Right kidney (tissue), 1 donor: ENCODE results near the gene EHD4.

ENCODE experiments used
- DNase-seq: peaks from one replicate; pipeline ENCODE4 v3.0.0-alpha.2; 2016

Gene EHD4

DNA sequence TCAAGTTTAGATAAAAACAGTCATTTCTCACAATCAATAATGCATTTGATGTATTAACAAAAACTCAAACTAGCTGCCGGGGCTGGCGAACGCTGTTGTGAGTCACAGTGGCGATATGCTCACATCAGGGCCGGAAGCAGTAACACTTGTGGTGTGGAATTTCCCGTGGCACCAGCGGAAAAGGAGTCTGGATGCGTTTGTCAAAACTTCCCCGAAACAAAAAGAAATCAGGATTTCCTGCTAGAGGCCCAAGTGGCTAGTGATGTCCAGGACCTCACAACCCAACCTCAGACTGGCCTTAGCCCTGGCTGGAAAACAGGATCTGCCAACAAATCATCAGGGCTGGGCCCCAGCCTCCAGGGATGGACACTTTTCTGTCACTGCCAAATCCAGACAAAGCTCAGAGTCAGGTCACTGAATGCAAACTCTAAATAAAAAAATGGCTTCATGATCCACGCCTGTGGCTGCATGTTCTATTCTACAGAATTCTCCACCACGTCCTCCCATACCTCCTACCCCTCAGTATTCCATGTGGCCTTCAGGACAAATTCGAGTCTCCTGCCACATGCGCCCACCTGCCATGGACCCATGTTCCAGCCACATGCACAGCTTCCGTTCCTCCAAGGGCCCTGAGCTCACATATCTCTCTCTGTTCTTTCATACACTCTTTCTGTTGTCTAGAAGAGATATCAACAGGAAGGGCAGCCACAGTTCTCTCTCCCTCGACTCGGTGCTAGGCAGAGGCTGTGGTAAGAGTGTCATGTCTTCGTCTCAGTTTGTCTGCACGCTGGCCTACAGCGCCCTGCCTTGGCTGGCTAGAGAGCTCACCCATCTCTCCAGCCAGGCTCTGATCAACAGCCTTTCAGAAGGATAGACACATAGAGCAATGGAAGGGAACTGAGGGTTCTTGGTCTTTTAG lies 35.4 kb downstream of the EHD4 start:
- DNase-seq = no peak

DNA sequence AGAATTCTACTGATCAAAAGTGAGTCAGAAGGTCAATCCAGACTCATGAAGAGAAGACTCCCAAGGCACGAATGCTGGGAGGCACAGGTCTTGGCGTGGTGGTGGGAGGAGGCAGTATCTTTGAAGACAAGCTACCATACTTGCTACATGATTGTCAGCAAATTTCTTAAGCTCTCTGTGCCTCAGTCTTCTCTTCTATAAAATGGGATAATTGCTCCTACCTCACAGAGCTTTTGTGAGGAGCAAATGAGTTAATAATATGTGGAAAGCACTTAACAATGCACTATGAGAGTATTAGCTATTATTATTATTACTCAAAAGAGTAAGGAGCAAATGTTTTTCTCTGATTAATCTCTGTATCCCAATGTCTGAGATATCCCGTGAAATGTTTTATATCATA lies 36.2 kb downstream of the EHD4 start:
- no peak for DNase-seq

GRCh38 chr15:41935566-41936020 lies 36.8 kb downstream of the EHD4 start:
- DNase-seq = no peak

GRCh38 chr15:41934843-41935242 lies 37.5 kb downstream of the EHD4 start:
- no peak for DNase-seq

- no peak for DNase-seq
These were observed 38.6 kb downstream of the EHD4 start for GRCh38 chr15:41933771-41934170.

- DNase-seq = no peak
These were observed 39.0 kb downstream of the EHD4 start for GRCh38 chr15:41933326-41933725.

- DNase-seq = no peak
These were observed 39.7 kb downstream of the EHD4 start for GRCh38 chr15:41932511-41933289.

GRCh38 chr15:41932101-41932500 lies 40.3 kb downstream of the EHD4 start:
- DNase-seq = no peak

- DNase-seq = no peak
These were observed 41.5 kb downstream of the EHD4 start for GRCh38 chr15:41930867-41931222.

DNA sequence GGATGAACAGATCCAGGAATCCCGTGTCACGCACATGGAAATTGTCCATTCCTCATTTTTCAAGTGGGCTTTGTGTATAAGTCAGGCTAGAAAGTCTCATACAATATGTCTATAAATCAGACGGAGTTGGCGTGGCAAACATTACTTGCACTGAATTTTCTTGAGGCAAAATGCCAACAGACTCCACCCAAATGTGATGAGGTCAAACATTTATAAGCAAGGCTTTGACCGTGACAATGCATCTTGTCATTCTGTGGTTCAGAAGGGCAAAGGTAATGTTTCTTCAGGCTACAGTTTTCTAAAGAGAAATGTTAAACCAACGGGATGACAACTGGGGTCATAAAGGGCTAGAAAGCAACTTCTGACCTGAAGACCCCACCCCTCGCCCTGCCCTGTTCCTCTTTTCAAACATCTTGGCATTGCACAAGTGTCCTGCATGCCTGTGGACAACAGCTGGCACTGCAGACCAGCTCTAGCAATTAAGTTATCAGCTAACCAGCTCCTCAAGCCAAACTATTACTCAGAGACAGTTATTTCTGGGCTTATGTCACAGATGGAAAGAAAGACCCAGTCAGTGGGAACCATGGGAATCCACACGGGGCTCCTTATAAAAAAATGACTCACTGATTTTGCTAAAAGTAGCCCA lies 42.0 kb downstream of the EHD4 start:
- DNase-seq = no peak

GRCh38 chr15:41928637-41929620 lies 43.4 kb downstream of the EHD4 start:
- DNase-seq = no peak

GRCh38 chr15:41928100-41928499 lies 44.3 kb downstream of the EHD4 start:
- no peak for DNase-seq

GRCh38 chr15:41927536-41927935 lies 44.8 kb downstream of the EHD4 start:
- DNase-seq = no peak

DNA sequence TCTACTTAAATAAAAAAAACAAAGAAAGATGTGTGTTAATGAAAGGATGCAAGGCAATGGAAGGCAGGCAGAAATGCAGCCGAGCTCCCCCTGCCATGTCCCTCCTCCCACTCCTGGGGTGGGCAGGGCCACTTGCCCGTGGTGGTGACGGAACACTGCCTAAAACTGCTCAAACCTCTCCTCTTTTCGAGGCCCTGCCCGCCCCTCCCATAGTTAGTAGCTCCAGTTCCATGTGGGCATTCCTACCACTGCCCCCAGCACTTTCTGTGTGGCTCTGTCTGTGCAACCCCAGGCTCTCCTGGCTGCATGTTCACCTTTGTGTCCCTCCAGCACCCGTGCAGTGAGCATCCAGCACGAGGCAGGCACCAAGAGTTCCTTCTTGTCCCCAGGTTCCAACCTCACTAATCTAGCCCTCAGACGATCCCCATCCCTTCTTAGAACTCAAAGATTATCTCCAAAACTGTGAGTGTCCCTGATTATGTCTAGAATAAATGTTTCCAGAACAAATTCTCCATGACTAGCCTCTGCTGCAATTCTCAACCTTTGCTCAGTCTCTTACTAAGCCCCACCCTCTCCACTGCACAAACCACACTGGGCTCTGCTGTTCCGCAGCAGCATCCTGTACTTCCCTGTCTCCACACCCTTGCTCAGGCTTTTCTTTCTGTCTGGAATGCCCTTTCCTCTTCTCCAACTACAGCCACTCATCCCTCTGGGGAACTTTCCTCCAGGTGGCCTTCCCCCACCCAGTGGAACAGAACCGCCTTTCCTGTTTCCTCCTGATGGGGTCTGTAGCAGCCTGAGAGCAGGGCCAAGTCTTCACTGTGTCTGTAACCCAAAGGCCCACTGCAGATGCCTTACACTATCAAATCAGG lies 45.9 kb downstream of the EHD4 start:
- no peak for DNase-seq

DNA sequence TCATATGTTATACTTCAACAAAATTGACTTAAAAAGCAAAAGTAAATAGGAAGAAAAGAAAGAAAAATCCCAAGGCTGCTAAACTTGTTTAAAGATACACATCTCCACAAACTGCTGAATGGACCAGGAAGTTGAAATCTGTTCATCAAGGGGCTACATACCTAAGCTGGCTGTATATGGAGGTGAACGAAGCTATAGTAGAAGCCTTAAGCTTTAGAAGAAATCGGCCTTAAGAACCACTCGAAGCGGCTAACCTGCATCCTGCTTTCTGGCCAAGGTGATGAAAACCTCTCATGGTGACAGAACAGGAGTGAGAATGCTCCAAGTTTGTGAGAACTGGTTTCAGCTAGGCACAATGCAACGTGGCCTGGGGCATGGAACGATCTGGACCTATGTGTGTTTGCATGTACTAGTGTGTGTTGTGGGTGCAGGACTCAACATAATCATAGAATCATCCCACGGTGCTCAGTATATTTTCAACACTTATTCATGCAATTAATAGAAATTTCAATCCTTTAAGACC lies 47.2 kb downstream of the EHD4 start:
- no peak for DNase-seq

GRCh38 chr15:41923401-41923997 lies 48.9 kb downstream of the EHD4 start:
- DNase-seq = no peak

GRCh38 chr15:41922353-41922752 lies 50.0 kb downstream of the EHD4 start:
- no peak for DNase-seq

GRCh38 chr15:41921639-41922038 lies 50.7 kb downstream of the EHD4 start:
- DNase-seq = no peak

DNA sequence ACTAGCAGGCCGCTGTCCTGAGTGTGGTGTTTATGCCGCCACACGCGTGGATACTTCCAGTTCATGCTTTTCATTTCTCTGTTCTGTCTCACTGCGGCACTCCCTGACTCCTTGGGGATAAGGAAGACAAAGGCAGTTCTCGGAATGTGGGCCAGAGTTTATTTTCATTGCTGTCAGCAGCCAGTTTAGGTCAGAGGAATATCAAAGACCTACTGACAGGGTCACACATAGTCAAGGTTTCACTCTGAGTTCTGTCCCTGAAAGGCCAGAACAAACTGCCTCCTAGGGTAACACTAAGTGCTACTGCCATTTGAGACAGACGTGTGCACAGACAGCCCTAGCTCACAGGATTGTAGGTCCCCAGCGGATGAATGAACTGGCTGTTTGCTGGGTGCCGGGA lies 51.2 kb downstream of the EHD4 start:
- no peak for DNase-seq

DNA sequence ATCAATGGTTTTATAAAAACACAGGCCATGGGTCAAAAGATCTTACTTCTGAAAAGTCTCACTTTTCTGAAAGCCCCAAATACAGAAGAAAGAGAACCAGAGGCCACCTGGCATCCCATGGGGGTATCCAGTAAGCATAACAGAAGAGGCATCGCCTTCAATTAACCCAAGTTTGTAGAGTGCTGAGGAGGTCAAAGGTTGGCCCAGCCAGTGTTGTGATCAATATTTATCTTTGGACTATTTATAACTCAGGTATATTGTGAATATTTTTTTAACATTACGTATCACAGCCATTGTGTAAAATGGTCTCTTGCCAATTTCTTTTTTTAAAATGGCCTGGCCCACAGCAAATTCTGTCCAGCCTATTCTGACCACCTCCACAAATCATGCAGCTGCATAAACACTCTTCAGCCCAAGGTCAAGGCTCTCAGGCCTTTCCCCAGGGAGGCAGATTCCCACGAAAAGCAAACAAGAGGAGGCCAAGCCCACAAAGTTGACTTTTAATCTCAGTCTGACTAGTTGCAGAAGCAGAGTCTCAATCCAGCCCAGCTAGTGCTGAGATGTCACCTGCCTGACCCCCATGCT lies 52.3 kb downstream of the EHD4 start:
- no peak for DNase-seq
